NAMALWA (cell line): ENCODE results near the gene DEAF1.

Experiments used
- DNase-seq: peaks from one replicate; pipeline ENCODE4 v3.0.0-alpha.2; 2015; ENCODE audit warnings: low spot score

DEAF1 gene

GRCh38 chr11:643366-643765, 51.7 kb downstream of the DEAF1 start:
- DNase-seq: peak; percentile 41

GRCh38 chr11:641806-642370, 53.1 kb downstream of the DEAF1 start:
- no peak for DNase-seq

- no peak for DNase-seq
These were observed 54.9 kb downstream of the DEAF1 start for GRCh38 chr11:640021-640706.

GRCh38 chr11:639332-639955, 55.6 kb downstream of the DEAF1 start:
- no peak for DNase-seq

GRCh38 chr11:638631-639331, 56.2 kb downstream of the DEAF1 start:
- no peak for DNase-seq

GRCh38 chr11:637593-638521, 57.2 kb downstream of the DEAF1 start:
- no peak for DNase-seq

- no peak for DNase-seq
These were observed 57.8 kb downstream of the DEAF1 start for GRCh38 chr11:637333-637592.

GRCh38 chr11:636511-637332, 58.3 kb downstream of the DEAF1 start, which contains the start of gene DRD4:
TSS of gene DRD4 (plus strand) at chr11:637269. CDS start at chr11:637305, 36 bp downstream.
- DNase-seq: no peak

- no peak for DNase-seq
These were observed 59.0 kb downstream of the DEAF1 start for GRCh38 chr11:635945-636510.

GRCh38 chr11:630871-631270, 64.2 kb downstream of the DEAF1 start:
- no peak for DNase-seq

- DNase-seq: peak; percentile 59
These were observed 65.8 kb downstream of the DEAF1 start for GRCh38 chr11:629237-629583.

- DNase-seq: no peak
These were observed 67.0 kb downstream of the DEAF1 start for GRCh38 chr11:628056-628455.

- no peak for DNase-seq
These were observed 67.8 kb downstream of the DEAF1 start for GRCh38 chr11:627308-627576.

- DNase-seq: no peak
These were observed 68.3 kb downstream of the DEAF1 start, which contains the start of gene SCT for GRCh38 chr11:626475-627307. TSS of gene SCT (minus strand) at chr11:627181. CDS start at chr11:627143, 38 bp downstream.

GRCh38 chr11:625636-626268, 69.3 kb downstream of the DEAF1 start:
- no peak for DNase-seq

GRCh38 chr11:624705-625635, 70.1 kb downstream of the DEAF1 start, which contains the start of gene CDHR5:
TSS of gene CDHR5 (minus strand) at chr11:624955. CDS start at chr11:624902, 53 bp downstream.
- no peak for DNase-seq

- DNase-seq: no peak
These were observed 70.9 kb downstream of the DEAF1 start for GRCh38 chr11:623999-624704.
